ENCODE results near the gene MRPL57.
"Not testable (repeated sequence)": the region's sequence is repeated elsewhere in the genome, so short reads cannot be mapped to it uniquely, and the experiment has no call there.

Gene MRPL57

DNA sequence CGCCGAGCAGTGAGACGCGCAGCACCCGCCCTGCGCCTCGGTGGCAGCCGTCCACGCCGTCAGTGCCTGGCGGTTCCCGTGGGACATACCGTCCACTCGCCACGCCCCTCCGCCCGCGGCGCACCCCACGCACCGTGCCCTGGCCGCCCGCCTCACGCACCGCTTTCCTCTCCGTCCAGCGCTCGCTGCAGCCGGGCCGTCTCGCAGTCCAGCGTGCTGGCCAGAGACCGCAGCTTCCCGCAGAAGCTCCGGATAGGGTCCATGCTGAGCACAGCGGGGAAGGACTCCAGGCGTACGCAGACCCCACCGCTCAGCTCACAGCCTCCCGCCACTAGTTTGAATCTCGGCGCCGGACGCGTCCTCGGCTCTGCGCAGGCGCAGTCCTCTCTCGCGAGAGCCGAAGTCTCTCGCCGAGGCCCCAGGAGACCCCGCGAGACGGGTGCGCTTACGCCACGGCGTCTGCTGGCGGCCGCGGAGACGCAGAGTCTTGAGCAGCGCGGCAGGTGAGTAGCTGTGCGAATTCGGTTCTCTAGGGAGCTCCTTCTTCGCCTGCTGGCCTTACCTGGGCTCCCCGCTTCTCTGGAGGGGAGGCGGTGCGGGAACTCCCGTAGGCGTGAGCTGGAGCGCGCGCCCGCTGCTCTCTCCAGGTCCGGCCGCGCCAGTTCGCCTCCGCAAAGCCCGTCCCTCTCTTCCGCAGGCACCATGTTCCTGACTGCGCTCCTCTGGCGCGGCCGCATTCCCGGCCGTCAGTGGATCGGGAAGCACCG lies at the start of gene MRPL57, which contains the start of gene SKA3:
Gene MRPL57 (plus strand): TSS at position 444 of the 767 bp plus-strand sequence. CDS start 259 bp downstream, at position 703.
Gene SKA3 (minus strand): TSS at position 338 of the 767 bp plus-strand sequence. CDS start 75 bp downstream, at position 263.
- in situ Hi-C loops (cut with MboI; ENCODE audit: low sequenced_read_pairs): no loop called here

DNA sequence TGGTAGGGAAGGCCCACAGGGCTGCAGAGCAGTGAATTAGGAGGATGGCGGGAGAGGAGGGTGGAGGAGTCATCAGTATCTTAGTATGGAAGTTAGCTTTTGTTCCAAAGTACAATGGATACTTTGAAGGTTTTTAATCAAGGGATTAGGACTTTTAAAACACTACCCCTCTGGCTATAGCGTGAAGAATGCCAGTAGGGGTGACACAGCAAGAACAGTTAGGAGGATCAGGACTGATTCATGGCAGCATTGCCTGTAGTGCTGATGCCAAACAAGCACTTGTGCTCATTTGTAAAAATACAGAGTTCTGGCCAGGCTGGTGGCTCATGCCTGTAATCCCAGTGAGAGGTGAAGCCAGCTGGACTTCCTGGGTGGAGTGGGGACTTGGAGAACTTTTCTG lies 46.3 kb upstream of the MRPL57 start:
- in situ Hi-C loops (cut with MboI; ENCODE audit: low sequenced_read_pairs): no loop called here

DNA sequence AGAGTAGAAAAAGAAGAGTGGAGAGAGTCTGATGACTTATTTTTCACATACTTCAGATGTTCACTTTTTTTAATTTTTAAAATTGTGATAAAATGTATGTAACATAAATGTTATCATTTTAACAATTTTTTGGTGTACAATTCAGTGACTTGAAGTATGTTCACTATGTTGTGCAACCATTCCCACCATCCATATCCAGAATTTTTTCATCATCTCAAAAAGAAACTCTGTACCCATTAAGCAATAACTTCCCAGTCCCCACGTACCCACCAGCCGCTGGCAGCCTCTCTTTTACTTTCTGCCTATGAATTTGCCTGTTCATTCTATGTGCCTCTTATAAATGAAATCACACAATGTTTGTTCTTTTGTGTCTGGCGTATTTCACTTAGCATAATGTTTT lies 43.4 kb upstream of the MRPL57 start:
- in situ Hi-C loops (cut with MboI; ENCODE audit: low sequenced_read_pairs): no loop called here

DNA sequence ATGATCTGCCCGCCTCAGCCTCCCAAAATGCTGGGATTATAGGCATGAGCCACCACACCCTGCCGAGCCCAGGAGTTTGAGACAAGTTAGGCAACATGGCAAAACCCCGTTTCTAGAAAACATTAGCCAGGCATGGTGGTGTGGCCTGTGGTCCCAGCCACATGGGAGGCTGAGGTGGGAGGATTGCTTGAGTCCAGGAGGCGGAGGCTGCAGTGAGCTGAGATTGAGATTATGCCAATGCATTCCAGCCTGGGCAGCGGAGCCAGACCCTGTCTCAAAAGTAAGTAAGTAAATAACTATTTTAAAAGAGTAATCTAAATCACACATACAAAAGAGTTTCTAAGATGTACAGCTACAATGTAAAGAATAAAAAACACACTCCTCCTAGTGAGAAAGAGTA lies 42.0 kb upstream of the MRPL57 start:
- in situ Hi-C loops (cut with MboI; ENCODE audit: low sequenced_read_pairs): no loop called here

DNA sequence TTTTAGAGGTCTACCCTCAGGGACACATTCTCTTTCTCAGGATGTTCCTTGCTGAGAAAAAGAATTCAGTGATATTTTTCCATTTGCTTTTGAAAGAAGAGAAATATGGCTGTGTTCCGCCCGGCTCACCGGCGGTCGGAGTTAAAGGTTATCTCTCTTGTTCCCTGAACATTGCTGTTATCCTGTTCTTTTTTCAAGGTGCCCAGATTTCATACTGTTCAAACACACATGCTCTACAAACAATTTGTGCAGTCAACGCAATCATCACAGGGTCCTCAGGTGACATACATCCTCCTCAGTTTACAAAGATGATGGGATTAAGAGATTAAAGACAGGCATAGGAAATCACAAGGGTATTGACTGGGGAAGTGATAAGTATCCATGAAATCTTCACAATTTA lies 40.6 kb upstream of the MRPL57 start:
- in situ Hi-C loops (cut with MboI; ENCODE audit: low sequenced_read_pairs): not testable (repeated sequence)

DNA sequence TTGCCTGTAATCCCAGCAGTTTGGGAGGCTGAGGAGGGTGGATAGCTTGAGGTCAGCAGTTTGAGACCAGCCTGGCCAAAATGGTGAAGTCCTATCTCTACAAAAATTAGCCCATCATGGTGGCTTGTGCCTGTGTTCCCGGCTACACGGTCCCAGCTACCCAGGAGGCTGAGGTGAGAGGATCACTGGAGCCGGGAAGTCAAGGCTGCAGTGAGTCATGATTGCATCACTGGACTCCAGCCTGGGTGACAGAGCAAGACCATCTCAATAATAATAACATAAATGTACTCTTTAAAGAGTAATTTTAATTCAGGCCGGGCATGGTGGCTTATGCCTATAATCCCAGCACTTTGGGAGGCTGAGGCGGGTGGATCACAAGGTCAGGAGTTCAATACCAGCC lies 38.8 kb upstream of the MRPL57 start:
- in situ Hi-C loops (cut with MboI; ENCODE audit: low sequenced_read_pairs): no loop called here

DNA sequence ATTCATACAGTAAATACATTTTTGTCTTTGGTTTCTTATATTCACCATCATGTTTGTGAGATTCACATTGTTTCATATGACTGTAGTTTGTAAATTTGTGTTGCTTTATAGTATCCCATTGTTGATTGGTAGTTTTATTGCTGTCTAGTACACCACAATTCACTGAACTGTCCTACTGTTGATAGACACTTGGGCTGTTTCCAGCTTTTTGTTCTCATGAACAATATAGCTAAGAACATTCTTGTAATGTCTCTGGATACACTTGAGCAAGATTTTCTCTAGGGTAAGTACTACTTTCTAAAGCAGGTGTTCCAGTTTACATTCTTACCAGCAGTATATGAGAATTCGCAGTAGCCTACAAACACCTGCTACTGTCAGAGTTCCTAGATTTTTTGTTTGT lies 37.9 kb upstream of the MRPL57 start:
- in situ Hi-C loops (cut with MboI; ENCODE audit: low sequenced_read_pairs): no loop called here

DNA sequence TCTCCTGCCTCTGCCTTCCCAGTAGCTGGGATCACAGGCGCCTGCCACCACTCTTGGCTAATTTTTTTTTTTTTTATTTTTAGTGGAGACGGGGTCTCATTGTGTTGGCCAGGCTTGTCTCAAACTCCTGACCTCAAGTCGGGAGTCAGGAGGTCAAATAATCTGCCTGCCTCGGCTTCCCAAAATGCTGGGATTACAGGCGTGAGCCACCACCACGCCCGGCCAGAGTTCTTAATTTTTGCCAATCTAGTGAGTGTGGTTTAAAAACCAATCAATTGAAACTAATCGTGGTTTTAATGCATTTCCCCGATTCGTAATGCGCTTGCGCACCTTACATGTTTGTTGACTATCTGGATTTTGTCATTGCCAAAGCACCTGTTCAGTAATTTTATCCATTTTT lies 37.1 kb upstream of the MRPL57 start:
- in situ Hi-C loops (cut with MboI; ENCODE audit: low sequenced_read_pairs): no loop called here

DNA sequence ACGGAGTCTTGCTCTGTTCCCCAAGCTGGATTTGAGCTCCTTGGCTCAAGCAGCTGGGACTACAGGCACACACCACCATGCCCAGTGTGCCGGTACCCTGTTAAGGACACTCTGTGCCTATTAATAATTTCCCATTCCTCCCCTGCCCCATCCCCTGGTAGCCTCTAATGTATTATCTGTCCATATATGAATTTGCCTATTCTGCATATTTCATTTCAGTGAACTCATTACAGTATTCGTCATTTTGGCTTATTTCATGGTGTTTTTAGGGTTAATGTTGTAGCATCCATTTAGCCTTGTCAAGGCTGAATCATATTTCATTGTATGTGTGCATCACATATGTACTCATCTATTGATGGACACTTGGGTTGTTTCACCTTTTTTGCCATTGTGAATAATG lies 33.7 kb upstream of the MRPL57 start:
- in situ Hi-C loops (cut with MboI; ENCODE audit: low sequenced_read_pairs): no loop called here

DNA sequence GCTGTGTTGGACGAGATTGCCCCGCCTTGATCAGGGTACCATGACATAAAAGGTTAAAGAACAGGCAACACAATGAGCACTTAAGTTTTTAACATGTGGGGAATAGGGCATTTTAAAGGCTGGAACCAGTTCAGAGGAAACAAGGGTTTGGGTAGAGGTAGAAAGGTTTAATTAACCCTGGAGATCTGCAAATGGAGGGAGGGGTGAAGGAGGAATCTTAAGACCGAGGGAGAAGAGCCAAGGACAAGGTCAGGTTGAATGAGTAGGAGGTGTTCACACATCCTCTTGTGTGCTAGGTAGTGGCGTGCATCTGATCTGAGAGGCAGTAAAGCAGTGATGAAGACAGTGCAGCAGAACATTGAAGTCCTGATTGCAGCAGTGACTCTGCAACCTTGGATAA lies 28.6 kb upstream of the MRPL57 start:
- in situ Hi-C loops (cut with MboI; ENCODE audit: low sequenced_read_pairs): no loop called here

DNA sequence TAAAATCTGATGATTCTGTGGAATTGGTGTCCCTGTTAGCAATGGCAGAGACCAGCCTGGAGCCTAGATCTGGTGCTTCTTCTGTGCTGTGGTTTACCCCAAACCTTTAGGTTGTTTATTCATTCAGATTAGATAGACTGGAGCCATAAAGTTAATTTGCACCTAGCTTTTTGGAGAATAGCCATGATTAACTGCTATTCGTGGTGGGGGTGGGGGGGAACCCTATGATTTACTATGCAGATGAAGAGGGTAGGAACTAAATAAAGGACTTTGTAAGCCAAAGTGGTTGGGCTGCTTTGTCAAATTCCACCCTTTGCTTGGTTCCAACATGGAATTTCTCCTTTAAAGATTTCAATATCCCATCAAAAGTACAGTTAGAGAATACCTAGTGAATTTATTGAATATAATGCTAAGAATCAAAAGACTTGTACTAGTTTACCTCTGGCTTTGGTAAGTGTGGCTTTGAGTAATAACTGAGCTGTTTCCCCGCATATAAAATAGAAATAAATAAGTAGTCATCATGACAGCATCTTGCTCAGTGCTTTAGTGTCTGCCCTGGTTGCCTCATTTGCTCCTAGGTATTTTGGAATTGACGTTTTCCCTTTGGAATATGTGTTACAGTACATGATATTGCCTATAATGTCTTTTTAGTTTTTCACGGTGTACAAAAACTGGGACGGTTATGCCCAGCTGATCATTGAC lies 27.8 kb upstream of the MRPL57 start:
- in situ Hi-C loops (cut with MboI; ENCODE audit: low sequenced_read_pairs): no loop called here

DNA sequence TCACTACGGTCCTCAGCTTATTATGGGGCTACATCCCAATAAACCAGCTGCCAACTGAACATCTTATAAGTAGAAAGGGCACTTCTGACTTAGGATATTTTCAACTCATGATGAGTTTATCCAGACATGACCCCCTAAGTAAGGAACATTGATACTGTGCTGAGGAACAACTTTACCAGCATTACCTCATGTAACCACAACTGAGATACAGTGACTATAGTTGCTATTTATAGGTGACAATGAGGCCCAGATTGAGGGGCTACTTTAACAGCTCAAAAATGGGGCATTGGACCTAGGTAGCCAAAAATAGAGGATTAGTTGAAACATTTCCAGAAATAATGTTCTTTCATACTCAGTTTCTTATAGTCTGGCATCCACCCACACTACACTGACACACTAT lies 26.9 kb upstream of the MRPL57 start:
- in situ Hi-C loops (cut with MboI; ENCODE audit: low sequenced_read_pairs): no loop called here

DNA sequence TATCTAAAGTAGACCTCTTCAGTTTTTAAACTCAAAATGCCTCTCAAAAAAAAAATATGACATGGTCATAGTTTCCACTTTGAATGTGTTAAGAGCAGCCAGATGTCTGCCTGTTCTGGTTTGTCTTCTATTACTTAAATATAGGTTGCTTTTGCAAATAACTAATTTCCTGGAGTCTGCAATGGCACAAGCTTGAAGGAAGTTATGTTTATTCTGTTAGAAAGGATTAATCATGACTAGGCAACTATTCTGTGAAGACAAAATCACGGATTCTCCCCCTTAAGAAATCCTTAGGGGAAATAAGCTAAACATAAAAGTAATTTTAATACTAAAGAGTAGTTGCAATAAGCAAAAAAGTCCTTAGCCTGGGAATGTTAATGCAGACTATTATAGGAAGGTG lies 26.4 kb upstream of the MRPL57 start:
- in situ Hi-C loops (cut with MboI; ENCODE audit: low sequenced_read_pairs): no loop called here

DNA sequence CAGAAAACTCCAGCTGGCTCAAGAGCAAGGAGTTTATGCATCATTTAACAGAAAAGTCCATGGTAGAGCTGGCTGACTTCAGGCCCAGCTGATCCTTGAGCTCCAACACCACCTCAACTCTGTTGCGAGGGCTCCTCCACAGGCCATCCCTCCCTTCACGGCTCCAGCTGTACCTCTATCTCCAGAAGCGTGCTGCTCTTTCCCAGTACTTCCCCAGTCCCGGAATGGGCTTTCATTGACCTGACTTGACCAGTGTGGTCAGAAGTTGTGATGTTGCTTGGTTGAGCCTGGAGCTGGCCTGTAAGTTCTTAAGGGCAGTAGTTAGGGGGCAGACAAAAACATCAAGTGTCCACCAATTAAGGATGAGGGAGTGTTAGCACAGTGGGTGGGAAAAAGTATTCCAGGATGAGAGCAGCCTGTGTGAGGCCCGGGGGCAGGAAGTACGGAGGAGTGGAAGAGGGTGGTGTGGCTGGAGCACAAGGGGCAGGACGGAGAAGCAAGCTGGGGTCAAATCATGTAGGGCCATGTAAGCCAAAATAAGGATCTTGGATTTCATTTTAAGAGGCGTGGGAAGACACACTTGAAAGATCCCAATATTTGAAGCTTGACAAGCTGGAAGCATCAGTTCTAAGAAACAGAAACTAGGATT lies 24.1 kb upstream of the MRPL57 start:
- in situ Hi-C loops (cut with MboI; ENCODE audit: low sequenced_read_pairs): no loop called here

DNA sequence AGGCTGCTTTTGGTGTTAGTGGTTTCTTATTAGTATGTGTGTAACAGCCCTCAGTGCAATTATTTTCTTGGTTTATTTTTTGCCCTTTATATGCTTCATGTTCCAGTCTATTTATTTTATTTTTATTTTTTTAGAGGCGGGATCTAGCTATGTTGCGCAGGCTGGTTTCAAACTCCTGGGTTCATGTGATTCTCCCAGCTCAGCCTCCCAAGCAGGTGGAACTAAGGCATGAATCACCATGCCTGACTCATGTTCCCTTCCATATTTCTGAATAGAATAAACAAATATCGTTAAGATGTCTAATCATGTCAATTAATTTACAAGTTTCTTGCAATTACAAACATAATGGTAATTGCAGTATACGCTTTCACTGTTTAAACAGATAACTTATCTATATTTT lies 11.8 kb upstream of the MRPL57 start:
- in situ Hi-C loops (cut with MboI; ENCODE audit: low sequenced_read_pairs): no loop called here

DNA sequence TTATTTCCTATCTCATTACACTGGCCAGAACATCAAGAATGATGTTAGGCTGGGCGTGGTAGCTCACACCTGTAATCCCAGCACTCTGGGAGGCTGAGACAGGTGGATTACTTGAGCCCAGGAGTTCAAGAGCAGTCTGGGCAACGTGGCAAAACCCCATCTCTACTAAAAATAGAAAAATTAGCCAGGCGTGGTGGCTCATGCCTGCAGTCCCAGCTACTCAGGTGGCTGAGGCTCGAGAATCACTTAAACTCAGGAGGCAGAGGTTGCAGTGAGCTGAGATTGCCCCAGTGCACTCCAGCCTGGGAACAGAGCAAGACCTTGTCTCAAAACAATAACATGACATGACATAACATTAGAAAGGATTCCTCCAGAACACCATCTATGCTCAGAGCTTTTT lies 10.9 kb upstream of the MRPL57 start:
- in situ Hi-C loops (cut with MboI; ENCODE audit: low sequenced_read_pairs): not testable (repeated sequence)

DNA sequence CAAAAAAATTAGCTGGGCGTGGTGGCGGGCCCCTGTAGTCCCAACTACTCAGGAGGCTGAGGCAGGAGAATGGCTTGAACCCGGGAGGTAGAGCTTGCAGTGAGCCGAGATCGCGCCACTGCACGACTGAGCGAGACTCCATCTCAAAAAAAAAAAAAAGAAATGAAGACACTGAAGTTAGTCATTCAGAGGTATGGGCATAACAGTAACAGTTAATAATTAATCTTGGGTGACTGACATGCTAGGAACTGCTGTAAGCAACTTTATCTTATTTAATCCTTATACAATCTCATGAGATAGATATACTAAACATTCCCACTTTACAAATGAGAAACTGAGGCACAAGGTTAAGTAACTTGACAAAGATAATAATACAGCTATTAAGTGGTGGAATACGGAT lies 5.0 kb upstream of the MRPL57 start:
- in situ Hi-C loops (cut with MboI; ENCODE audit: low sequenced_read_pairs): no loop called here

DNA sequence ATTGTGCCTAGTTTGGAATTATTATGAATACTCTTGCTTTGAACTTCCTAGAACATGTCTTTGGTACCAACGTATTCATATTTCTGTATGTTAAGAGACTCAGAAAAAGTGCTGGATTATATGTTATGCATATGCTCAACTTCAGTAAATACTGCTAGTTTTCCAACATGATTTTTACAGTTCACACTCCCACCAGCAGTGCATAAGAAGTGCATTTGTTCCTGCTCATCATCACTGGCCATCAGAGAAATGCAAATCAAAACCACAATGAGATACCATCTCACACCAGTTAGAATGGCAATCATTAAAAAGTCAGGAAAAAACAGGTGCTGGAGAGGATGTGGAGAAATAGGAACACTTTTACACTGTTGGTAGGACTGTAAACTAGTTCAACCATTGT lies 2.7 kb upstream of the MRPL57 start:
- in situ Hi-C loops (cut with MboI; ENCODE audit: low sequenced_read_pairs): not testable (repeated sequence)

DNA sequence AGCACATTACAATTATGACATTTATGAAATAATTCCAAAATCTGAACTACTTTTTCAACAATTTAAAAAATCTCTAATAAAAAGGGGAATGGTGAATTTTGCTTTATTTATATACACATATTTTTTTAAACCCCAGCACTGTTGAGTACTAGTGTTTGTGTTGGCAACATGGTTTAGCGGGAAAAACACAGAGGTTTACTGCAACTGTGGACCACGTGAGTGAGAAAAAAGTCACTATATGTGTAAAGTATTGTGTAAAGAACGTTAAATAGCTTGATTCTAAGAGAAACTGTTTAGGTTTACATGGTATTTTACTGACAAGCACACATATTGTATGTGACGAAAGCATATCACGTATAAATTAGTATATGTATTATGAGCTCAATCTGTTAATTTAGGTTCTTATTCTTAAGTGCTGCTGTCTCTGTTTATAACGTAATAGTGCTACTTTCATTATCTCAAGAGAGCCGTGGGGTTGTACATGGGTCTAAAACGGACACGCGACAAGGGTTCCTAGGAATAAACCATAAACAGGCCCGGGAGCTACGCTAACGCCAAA lies 723 bp upstream of the MRPL57 start:
- in situ Hi-C loops (cut with MboI; ENCODE audit: low sequenced_read_pairs): no loop called here

DNA sequence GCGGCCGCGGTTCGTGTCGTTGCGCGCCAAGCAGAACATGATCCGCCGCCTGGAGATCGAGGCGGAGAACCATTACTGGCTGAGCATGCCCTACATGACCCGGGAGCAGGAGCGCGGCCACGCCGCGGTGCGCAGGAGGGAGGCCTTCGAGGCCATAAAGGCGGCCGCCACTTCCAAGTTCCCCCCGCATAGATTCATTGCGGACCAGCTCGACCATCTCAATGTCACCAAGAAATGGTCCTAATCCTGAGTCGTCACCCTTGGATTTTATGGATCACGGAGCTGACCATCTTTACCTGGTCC lies 475 bp downstream of the MRPL57 start:
- in situ Hi-C loops (cut with MboI; ENCODE audit: low sequenced_read_pairs): no loop called here

DNA sequence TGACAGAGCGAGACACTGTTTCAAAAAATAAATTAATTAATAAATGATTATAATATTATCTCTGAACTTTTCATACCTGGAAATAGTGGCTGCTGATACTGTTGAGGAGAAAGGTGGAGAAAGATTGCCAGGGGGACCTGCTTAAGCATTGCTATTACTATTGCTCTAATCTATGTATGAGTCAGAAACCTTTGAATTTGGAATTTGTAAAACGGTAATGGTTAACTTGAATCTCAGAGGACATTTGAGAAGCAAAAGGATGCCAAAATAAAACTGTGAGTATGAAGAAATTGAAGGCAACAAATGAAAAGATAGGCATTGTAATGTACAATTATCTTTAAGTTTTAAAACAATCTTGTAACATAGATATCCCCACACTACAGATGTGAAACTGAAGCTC lies 5.2 kb downstream of the MRPL57 start:
- in situ Hi-C loops (cut with MboI; ENCODE audit: low sequenced_read_pairs): no loop called here

DNA sequence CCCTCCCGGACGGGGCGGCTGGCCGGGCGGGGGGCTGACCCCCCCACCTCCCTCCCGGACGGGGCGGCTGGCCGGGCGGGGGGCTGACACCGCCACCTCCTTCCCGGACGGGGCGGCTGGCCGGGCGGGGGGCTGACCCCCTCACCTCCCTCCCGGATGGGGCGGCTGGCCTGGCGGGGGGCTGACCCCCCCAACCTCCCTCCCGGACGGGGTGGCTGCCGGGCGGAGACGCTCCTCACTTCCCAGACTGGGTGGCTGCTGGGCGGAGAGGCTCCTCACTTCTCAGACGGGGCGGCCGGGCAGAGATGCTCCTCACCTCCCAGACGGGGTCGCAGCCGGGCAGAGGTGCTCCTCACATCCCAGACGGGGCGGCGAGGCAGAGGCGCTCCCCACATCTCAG lies 10.0 kb downstream of the MRPL57 start:
- in situ Hi-C loops (cut with MboI; ENCODE audit: low sequenced_read_pairs): not testable (repeated sequence)

Data from hTERT RPE-1 (cell line).